D721Med (cell line): ENCODE results near the gene ZFYVE9.
A peak's percentile ranks its signal among the peaks of the same experiment; 100 is the strongest.

Experiments
- DNase-seq: peaks from one replicate; pipeline ENCODE4 v3.0.0; 2011; ENCODE audit warnings: low spot score; ENCODE audit not compliant: insufficient read length
- FAIRE-seq: peaks from 2 replicates; lab custom pipeline; 2011; peaks lifted over from hg19 to GRCh38; lab: Jason Lieb, UNC
- TF ChIP-seq, protein P1 (sequence below): IDR thresholded peaks from 2 replicates; pipeline ENCODE4 v1.5.1; 2012; ENCODE audit warnings: mild to moderate bottlenecking, control low read depth; ENCODE audit not compliant: insufficient read depth; ENCODE audit errors: missing control alignments

Gene ZFYVE9

DNA sequence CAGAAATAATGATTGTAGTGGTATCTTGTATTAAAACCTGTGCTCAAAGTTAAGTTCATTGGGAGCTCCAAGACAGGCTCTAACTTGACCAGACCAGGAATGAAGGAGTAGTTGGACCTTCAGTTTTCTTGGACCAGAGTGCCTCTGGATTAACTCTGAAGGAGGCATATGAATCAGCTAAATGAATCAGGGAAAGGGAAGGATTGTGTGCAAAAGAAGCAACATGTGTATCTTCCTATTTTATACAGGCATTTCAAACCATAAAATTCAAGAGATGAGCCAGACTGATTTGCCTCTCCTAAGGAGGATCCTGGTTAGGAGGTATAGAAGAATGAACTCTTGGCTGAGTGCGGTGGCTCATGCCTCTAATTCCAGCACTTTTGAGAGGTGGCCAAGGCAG is 152.7 kb downstream of the ZFYVE9 start:
- FAIRE-seq = no peak
- DNase-seq = no peak
- TF ChIP-seq, protein P1, sequence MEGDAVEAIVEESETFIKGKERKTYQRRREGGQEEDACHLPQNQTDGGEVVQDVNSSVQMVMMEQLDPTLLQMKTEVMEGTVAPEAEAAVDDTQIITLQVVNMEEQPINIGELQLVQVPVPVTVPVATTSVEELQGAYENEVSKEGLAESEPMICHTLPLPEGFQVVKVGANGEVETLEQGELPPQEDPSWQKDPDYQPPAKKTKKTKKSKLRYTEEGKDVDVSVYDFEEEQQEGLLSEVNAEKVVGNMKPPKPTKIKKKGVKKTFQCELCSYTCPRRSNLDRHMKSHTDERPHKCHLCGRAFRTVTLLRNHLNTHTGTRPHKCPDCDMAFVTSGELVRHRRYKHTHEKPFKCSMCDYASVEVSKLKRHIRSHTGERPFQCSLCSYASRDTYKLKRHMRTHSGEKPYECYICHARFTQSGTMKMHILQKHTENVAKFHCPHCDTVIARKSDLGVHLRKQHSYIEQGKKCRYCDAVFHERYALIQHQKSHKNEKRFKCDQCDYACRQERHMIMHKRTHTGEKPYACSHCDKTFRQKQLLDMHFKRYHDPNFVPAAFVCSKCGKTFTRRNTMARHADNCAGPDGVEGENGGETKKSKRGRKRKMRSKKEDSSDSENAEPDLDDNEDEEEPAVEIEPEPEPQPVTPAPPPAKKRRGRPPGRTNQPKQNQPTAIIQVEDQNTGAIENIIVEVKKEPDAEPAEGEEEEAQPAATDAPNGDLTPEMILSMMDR = no peak

DNA sequence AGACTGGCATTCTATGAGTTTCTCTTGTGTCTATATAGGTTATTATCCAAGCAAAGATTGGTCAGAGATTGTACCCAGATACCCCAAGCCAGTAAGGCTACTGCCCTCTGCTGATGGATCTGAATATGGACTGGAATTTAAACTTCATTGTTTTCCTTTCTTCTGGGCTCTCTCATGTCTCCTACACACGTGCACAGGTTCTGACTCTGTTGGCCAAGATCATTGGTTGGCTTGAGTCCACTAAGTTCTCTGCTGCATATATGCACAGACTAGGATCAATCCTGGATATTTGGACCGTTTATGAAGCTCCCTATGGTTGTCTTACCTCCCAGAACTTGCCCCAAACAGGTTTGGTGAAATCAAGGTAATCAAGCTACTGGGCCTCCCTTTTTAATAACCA is 154.5 kb downstream of the ZFYVE9 start:
- FAIRE-seq = peak; percentile 67
- TF ChIP-seq, protein P1 = peak; percentile 64
- DNase-seq = peak; percentile 41

DNA sequence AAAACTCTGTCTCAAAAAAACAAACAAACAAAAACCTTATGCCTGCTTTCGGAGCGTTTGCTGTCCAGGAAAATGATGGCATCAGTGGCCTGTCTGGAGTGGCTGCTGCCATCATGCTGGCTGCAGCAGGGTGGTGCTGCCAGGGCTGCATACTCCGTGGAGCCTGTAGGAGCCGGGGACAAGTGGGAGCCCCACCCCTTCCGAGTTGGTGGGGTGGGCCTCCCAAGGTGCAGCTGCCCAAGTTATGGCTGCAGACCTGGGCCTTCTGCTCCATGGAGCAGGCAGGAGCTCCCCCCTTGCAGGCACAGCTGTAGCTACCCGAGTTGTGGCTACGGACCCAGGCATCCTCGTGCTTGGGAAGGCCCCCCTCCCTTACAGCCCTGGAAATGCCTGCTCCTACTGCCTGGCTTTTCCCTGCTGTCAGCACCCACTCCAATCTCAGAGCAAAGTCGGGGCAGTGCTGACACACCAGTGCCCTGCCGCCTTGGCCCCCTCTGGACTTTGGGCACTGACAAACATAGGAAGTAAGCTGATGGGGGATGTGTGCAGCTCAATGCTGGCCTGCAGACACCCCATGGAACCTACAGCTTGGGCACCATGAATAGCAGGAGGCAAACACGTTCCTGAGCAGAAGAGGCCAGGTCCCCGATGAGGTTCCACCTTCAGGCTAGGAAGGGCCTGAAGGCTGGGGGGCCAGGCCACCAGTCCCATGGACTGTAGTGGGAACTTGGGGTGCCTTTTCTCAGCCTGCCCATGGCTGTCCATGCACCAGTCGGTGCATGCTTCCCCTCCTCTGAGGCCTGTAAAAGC is 163.7 kb downstream of the ZFYVE9 start:
- FAIRE-seq (no peak), DNase-seq (no peak)
- TF ChIP-seq, protein P1 = no peak

DNA sequence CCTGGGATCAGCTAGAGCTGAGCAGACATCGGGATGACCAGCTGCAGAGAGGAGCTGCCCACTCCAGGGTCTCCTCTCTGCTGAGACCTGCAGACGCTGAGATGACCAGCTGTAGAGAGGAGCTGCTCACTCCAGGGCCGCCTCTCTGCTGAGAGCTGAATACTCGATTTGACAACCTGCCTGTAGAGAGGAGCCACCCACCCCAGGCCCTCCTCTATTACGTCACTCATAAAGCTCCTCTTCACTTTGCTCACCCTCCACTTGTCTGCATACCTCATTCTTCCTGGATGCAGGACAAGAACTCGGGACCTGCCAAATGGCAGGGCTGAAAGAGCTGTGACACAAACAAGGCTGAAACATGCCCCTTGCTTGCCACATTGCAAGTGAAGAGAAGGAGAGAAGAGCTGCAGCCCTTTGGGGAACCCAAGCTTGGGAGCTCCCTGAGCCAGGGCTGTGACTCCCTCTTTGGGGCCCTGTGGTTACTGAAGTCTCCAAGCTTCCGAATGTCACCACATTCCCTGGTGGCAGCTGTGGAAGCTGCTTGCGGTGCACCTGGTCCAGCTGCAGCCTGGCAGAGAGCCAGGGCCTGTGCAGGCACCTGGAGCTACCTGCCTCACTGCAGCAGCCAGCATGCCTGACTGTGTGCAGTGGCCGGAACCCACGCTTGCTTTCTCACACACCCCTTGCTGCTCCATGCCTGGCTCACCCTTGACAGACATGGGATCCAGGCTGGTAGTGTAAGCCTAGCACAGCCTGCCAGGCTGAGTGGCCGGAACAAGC is 164.5 kb downstream of the ZFYVE9 start:
- TF ChIP-seq, protein P1 = no peak
- DNase-seq (no peak), FAIRE-seq (no peak)

DNA sequence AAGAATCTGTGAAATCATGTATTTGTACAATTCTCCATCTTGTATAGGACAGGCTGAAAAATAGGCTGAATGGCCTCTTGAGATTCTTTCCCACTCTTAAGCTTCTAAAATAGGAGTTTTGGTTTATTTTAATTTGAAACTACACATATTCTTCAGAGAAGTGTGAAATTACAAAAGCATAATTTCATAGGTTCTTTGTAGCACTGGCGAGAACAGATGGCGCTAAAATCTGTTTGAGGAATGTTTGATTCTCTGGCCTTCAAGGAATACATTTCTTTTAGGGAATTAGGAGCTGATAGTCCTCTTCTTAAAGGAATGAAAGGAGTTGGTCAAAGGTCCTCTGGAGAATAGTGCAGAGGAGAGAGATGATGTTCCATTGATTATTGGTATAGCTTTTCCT is 179.2 kb downstream of the ZFYVE9 start:
- TF ChIP-seq, protein P1 = no peak
- no peak for DNase-seq

DNA sequence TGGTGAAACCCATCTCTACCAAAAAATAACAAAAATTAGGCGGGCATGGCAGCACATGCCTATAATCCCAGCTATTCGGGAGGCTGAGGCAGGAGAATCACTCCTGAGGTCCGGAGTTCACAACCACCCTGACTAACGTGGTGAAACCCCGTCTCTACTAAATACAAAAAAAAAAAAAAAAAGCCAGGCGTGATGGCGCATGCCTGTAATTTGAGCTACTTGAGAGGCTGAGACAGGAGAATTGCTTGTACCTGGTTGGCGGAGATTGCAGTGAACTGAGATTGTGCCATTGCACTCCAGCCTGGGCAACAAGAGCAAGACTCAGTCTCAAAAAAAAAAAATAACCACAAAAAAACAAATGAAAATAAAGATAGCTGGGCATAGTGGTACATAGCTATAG is 181.8 kb downstream of the ZFYVE9 start:
- DNase-seq (no peak), FAIRE-seq (no peak)
- TF ChIP-seq, protein P1 = no peak

More for the DNA sequence above, 179.2 kb downstream of the ZFYVE9 start:
- no peak for FAIRE-seq
